Stimulated activated CD8-positive, alpha-beta memory T cell treated with anti-CD3 and anti-CD28 coated beads, Interleukin-4, amount 100 ng/mL, for 1 hour (primary cell): Measurements from ENCODE around the gene SORT1.
"Not testable (repeated sequence)": the region's sequence is repeated elsewhere in the genome, so short reads cannot be mapped to it uniquely, and the experiment has no call there.

ENCODE experiments used
- DNase-seq, 2 donors: peaks; one replicate each; pipeline ENCODE4 v3.0.0-alpha.2; 2020; ENCODE audit warnings: low read depth in 2 of 2, low spot score in 1 of 2

Gene SORT1

GRCh38 chr1:109350182-109350581 lies 47.5 kb downstream of the SORT1 start:
- DNase-seq, result no peak

DNA sequence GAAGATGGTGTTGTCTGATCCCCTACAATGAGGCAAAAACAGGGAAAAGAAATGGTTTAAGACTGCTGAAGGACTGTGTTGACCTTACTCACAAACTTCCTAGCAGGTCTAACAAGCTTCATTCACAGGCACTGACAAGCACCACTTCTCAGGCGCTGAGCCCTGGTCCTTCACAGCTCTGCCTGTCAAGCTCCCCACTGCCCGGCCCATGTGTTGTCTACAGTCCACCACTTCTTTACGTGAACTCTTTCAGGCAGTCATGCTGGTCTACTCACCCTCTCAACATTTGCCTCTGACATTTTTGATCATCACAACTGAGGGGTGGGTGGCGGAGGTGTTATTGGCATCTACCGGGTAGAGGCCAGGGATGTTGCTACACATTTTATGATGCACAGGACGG lies 50.2 kb downstream of the SORT1 start:
- no peak for DNase-seq

- no peak for DNase-seq
These were observed 55.5 kb downstream of the SORT1 start for GRCh38 chr1:109341944-109342930.

DNA sequence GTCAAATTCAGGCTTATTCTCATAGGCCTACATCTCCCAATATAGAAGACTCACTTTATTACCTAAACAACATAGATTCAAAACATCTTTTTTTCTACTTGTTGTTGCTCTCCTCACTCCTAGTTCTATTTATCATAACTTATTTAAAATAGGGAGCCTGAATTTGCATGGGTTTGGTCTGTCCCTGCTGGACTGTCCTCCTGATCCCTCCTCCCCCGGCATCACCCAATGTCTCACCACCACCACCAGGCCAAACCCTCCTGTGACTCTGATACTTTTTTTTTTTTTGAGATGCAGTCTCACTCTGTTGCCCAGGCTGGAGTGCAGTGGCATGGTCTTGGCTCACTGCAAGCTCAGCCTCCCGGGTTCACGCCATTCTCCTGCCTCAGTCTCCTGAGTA lies 59.1 kb downstream of the SORT1 start:
- DNase-seq, result no peak

- DNase-seq, result no peak
These were observed 59.6 kb downstream of the SORT1 start for GRCh38 chr1:109338091-109338490.

DNA sequence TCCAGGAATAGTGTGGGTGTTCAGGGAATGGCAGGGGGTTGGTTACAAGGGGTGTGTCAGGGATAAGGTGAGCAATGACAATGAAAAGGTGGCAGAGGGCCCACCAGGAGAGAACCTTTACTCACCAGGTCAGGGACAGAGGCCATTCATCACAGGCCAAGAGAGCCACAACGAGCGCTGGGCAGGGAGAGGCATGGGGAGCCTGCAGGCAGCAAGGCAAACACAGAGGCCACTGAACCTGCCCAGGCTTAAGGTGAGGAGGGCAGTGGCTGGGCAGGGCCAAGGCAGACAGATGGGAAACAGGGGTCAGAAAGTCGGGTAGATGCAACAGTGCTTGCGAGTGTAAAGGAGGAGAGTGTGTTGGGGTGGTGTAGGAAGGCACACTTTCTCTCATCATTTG lies 62.6 kb downstream of the SORT1 start:
- no peak for DNase-seq

- DNase-seq, result no peak
These were observed 66.6 kb downstream of the SORT1 start for GRCh38 chr1:109331113-109331512.

- no peak for DNase-seq
These were observed 70.4 kb downstream of the SORT1 start for GRCh38 chr1:109327285-109327684.

DNA sequence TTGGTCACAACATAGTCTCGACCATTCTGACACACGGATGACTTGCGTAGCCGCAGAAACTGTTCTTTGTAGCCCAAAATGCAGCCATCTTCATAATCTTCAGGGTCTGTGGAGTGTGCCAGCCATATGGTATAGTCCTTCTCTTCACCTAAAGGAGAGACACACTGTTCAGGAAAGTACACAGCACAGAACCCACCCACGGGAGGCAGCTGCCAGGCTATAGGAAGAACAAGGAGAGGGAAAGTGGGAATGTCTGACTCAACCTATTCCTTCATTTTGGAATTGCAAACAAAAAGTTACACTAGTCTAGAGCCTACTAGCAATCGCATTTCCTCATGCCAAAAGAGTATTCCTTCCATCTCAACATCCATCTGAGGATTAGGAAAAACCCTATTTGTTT lies 74.7 kb downstream of the SORT1 start:
- no peak for DNase-seq

GRCh38 chr1:109319114-109319513 lies 78.6 kb downstream of the SORT1 start:
- no peak for DNase-seq

- no peak for DNase-seq
These were observed 81.2 kb downstream of the SORT1 start for GRCh38 chr1:109316506-109316905.

DNA sequence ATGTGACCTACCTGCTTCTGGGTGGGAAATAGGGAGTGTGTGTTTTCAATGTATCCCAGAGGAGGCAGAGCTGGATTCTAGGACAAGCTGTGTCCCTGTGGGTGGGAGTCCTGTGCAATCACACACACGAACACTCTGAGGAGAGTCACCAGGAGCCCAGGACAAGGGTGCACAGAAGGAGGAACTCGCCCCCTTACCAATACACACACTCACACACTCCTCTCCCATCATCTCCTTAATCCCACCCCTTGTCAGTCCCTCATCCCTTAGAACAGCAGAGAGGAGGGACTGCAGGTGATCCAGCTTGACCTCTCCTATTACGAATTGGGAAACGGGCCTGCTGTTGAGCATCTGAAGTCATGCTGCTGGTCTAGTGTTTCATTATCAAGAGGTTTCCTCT lies 82.4 kb downstream of the SORT1 start:
- DNase-seq, result no peak

GRCh38 chr1:109314795-109315194 lies 82.9 kb downstream of the SORT1 start:
- DNase-seq, result no peak

DNA sequence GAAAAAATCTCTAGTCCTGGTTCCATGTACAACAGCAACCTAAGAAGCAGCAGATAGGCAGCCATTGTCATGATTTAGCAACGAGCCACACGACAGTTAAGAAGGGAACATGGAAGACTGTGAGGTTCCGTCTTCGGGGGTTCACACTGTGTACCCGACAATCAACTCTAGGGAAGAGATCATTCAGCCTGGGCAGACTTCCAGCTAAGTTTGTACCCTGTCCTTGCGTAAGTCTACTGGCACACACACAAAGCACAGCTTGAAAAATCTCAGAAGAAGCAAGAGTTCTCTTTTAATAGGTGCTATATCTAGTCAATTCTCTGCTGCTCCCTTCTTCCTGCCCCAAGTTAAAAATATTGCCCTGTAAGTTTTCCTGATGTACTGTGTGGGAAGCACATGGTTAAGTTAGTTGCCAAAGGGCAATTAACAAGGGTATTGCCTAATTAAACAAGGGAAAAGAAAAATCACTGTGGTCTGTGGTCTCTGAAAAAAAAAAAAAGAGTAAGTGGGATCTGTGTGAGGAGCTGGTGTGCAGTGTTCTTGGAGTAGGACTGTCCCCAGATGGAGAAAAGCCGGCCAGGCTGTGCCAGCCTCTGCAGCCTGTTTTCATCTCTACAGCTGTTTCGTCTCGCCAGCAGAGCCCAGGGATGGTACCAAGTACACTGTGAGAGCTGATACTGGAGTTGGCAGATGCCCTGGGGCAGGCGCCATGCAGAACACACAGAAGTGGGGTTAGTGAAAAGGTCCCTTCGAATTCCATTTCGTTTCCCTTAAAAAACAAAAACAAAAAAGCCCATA lies 84.5 kb downstream of the SORT1 start:
- no peak for DNase-seq

GRCh38 chr1:109312246-109312645 lies 85.5 kb downstream of the SORT1 start:
- DNase-seq, result no peak

DNA sequence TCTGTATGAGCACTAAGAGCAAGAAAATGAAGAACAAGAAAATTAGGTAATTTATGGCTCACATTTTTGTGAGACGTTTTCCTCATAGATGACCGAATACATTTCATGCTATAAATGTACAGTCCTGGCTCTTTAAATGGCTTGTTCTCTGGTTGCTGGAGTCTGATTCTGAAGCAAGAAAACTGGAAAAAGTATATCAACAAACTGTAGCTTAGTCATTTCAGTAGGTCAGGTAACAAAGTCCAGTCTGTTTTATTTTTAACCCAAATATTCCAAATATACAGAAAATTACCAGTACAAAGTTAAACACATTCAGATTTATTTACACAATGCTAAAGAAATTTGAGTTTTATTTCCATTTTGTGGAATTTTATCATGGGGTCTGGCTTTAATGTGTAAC lies 88.4 kb downstream of the SORT1 start:
- no peak for DNase-seq

DNA sequence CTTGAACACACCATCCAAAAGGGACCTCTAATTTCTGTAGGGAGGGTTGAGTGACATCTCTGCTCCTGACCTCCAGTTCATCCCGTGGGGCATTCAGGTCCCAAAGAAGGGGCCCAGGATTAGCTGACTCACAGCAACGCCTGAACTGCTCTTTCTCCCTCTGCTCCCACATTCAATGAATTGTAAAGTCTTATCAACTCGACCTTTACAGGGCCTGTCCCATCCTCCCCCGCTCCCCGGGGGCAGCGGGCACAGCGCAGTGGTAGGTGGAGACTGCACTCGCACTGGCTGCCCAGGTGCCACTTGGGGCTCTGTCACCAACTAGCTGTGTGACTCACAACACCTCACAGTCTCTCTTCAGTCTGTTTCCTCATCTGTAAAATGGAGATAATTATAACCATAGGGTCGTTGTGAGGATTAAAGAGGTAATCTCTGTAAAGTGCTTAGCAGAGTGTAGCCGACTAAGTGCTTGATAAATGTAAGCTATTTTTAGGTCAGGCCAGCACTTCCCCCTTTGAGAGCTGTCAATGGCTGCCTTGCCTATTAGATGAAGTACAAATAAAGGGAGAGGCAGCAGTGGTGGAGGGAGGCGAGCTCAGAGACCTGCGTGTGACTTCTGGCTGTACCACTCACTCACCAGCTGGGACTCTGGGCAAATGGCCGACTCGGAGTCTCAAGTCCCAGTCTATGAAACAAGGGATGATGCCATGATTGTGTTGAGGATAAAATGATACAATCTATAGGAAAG lies 90.3 kb downstream of the SORT1 start:
- no peak for DNase-seq

DNA sequence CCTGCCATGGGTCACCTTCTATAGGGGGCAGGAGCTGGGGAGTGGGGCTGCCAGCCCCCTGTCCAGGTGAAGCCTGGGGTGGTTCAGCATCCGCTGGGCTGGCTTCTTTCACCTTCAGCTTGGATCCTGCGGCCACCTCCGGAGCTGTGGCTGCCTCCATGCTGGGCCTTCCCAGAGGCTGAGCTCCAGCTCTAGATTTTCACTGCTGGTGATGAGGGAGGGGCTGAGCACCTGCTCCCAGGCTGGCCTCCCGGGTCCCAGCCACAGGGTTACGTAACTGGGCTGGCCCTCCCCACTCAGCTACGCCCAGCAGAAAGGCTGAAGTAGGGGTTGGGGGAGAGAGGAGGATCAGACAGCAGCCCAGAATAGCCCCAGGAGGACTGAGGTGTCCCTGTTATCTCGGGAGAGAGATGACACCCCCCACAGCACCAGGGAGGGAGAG lies 90.9 kb downstream of the SORT1 start, which contains the start of gene MYBPHL:
TSS of gene MYBPHL (minus strand) at position 180 of the 442 bp plus-strand sequence. CDS start at position 160, 20 bp downstream.
- DNase-seq, result no peak

DNA sequence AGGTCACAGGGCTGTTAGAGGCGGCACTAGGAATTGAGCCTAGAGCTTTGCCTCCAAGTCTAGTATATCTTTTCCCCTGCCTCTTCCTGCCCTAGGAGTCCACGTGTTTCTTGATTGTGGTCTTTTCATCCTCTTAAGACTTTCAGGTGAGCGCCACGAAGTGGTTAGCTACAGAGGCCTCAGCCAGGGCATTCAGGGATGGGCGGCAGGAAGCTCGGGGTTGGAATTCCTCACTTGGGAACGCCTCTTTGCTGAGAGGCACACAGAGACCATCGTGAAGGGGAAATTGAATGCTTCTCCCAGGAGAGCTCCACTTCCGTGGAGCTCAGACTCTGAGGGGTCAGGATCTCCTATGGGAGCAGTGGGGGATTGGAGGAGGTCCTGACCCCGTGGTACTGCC lies 91.7 kb downstream of the SORT1 start:
- DNase-seq, result not testable (repeated sequence)

DNA sequence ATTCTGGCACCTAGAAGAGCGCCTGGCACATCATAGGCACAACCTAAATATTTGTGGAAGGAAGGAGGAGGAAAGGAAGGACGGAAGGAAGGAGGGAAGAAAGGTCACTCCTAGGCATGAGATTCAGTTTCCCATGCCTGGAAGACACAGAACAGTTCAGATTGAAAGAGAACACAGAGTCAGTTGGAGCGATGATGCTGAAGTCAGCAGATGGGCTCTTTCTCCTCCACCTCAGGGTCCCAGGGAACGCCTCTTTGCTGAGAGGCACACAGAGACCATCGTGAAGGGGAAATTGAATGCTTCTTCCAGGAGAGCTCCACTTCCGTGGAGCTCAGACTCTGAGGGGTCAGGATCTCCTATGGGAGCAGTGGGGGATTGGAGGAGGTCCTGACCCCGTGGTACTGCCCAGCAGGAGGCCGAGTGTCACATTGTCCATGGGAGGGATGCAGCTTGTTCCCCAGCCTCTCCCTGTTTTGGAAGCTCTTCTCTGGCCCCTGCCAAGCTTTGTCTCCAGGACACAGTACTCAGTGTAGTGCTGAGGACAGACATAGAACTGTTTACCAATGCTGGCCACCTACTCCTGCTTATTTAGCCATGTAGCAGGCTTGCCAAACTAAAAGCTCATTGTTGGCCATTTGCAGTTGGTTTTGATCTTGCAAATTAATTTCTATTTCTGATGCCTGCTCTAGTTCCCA lies 93.3 kb downstream of the SORT1 start:
- DNase-seq, result no peak

DNA sequence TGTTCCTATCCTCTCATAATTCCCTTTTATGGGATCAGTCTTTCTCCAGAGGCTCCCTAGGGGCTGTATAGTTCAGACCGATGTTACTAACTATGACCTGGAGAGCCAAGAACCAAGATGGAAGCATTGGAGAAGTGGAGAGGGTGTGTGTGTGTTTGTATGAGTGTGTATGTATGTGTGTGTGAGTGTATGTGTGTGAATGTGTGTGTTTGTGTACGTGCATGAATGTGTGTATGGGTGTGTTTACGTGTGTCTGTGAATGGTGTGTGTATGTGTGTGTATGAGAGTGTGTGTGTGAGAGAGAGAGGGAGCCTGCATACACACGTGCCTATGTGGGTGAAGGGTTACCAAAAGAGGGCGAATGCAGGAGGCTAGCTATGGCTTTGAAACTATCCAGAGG lies 95.8 kb downstream of the SORT1 start:
- no peak for DNase-seq
